Large intestine (tissue), 12 donors: ENCODE measurements around the gene PKIG. TPM values are rescaled to one million over a fixed set of nuclear protein-coding genes. Genes with fewer than 3 reads are reported as not detected.

Experiments used
- DNase-seq, 2 donors: peaks; one replicate each; pipeline versions ENCODE4 v3.0.0 to v3.0.0-alpha.2; 2013
- H3K27ac ChIP-seq: one replicate; pipeline ENCODE4 v1.5.1; 2013; ENCODE audit warnings: low read length
- H3K27me3 ChIP-seq: 2 replicates; pipeline ENCODE4 v1.6.1; 2013; ENCODE audit warnings: low read length; ENCODE audit not compliant: control insufficient read depth, insufficient read depth
- H3K36me3 ChIP-seq: 2 replicates; pipeline ENCODE4 v1.6.1; 2013; ENCODE audit warnings: low read length; ENCODE audit not compliant: control insufficient read depth, insufficient read depth
- H3K4me1 ChIP-seq: one replicate; pipeline ENCODE4 v1.6.1; 2013; ENCODE audit warnings: low read length; ENCODE audit not compliant: control insufficient read depth, insufficient read depth
- H3K4me3 ChIP-seq: one replicate; pipeline ENCODE4 v1.5.1; 2013; ENCODE audit warnings: low read length
- H3K9me3 ChIP-seq: one replicate; pipeline ENCODE4 v1.6.1; 2013; ENCODE audit warnings: mild to moderate bottlenecking, low read depth, low read length, moderate library complexity; ENCODE audit not compliant: control insufficient read depth
- WGBS: methylation state at CpG from one replicate; pipeline ENCODE4 v1.1.5; 2013; ENCODE audit warnings: low lambda C conversion rate; ENCODE audit not compliant: insufficient coverage; 5-methylcytosine and 5-hydroxymethylcytosine counted together
- long read RNA-seq, 11 donors: transcript quantifications; one replicate each; lab custom pipeline, GENCODE V29; 2026
- polyA plus RNA-seq: library from polyadenylated mRNA; unstranded; fragments of 120-200 nt; gene quantifications from one replicate; pipeline ENCODE4 v1.2.1, GENCODE V29; 2013

PKIG gene
- 46.5 TPM for polyA plus RNA-seq
- long read RNA-seq, donor 1, partial matches to known transcripts, result 6 of 15 reads
- long read RNA-seq, donor 1, other reads (novel, unspliced or antisense), result 0 of 15 reads
- long read RNA-seq, donor 2, transcript PKIG-207 (4 exons, 1,191 nt), result major isoform, 21 of 44 reads
- long read RNA-seq, donor 2, transcript PKIG-202 (4 exons, 1,180 nt), result minor isoform, 11 of 44 reads
- long read RNA-seq, donor 2, partial matches to known transcripts, result 6 of 44 reads
- long read RNA-seq, donor 2, other reads (novel, unspliced or antisense), result 0 of 44 reads
- long read RNA-seq, donor 3, transcript PKIG-207 (4 exons, 1,191 nt), result major isoform, 19 of 36 reads
- long read RNA-seq, donor 3, transcript PKIG-202 (4 exons, 1,180 nt), result minor isoform, 6 of 36 reads
- long read RNA-seq, donor 3, partial matches to known transcripts, result 0 of 36 reads
- long read RNA-seq, donor 3, other reads (novel, unspliced or antisense), result 6 of 36 reads
- long read RNA-seq, donor 4, result 0 reads
- long read RNA-seq, donor 5, transcript PKIG-207 (4 exons, 1,191 nt), result major isoform, 9 of 13 reads
- long read RNA-seq, donor 5, partial matches to known transcripts, result 0 of 13 reads
- long read RNA-seq, donor 5, other reads (novel, unspliced or antisense), result 0 of 13 reads
- long read RNA-seq, donor 6, transcript PKIG-207 (4 exons, 1,191 nt), result major isoform, 13 of 37 reads
- long read RNA-seq, donor 6, partial matches to known transcripts, result 19 of 37 reads
- long read RNA-seq, donor 6, other reads (novel, unspliced or antisense), result 0 of 37 reads
- long read RNA-seq, donor 7, transcript PKIG-202 (4 exons, 1,180 nt), result minor isoform, 7 of 16 reads
- long read RNA-seq, donor 7, transcript PKIG-207 (4 exons, 1,191 nt), result major isoform, 8 of 16 reads
- long read RNA-seq, donor 7, partial matches to known transcripts, result 0 of 16 reads
- long read RNA-seq, donor 7, other reads (novel, unspliced or antisense), result 0 of 16 reads
- long read RNA-seq, donor 8, transcript PKIG-202 (4 exons, 1,180 nt), result minor isoform, 5 of 43 reads
- long read RNA-seq, donor 8, transcript PKIG-207 (4 exons, 1,191 nt), result major isoform, 21 of 43 reads
- long read RNA-seq, donor 8, partial matches to known transcripts, result 12 of 43 reads
- long read RNA-seq, donor 8, other reads (novel, unspliced or antisense), result 0 of 43 reads
- long read RNA-seq, donor 9, transcript PKIG-207 (4 exons, 1,191 nt), result major isoform, 20 of 29 reads
- long read RNA-seq, donor 9, partial matches to known transcripts, result 5 of 29 reads
- long read RNA-seq, donor 9, other reads (novel, unspliced or antisense), result 0 of 29 reads
- long read RNA-seq, donor 10, transcript PKIG-202 (4 exons, 1,180 nt), result minor isoform, 6 of 49 reads
- long read RNA-seq, donor 10, transcript PKIG-206 (5 exons, 1,338 nt), result minor isoform, 5 of 49 reads
- long read RNA-seq, donor 10, transcript PKIG-207 (4 exons, 1,191 nt), result major isoform, 25 of 49 reads
- long read RNA-seq, donor 10, partial matches to known transcripts, result 5 of 49 reads
- long read RNA-seq, donor 10, other reads (novel, unspliced or antisense), result 6 of 49 reads
- long read RNA-seq, donor 11, transcript PKIG-202 (4 exons, 1,180 nt), result minor isoform, 6 of 33 reads
- long read RNA-seq, donor 11, transcript PKIG-207 (4 exons, 1,191 nt), result major isoform, 20 of 33 reads
- long read RNA-seq, donor 11, partial matches to known transcripts, result 0 of 33 reads
- long read RNA-seq, donor 11, other reads (novel, unspliced or antisense), result 5 of 33 reads

DNA sequence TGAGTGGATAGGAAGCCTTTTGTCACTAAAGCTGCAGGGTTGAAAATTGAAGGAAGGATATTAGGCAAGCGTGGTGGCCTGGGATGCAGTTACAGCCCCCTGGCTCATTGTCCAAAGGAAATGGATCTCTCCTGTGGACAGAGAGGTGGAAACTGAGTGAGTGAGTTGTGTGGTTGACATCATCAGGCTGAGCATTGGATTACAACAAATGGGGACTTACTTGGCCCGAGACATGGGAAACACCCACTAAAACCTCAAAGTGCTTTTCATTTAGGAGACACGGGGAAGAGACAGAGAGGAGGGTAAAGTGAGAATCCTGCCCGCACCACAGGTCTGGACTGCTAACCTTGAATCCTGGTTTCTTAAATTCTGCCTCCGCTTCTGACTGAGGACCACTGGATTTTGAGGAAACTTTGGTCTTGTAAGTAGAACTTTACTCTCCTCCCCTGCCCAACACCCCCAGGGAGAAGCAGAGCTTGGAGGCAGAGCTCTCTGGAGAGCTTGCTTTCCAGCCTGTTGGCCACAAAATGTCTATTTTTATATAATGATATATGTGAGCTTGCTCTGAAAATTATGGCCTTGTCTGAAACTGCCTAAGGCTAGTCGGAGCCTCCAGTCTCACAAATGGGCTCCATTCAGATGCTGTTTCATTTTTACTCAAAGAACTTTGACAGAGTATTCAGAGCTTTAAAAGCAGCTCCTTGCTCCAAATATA is at the start of gene PKIG:
Gene PKIG, plus strand, starts transcription at position 269 of the 715 bp plus-strand sequence. CDS start 31,978 bp downstream, outside the sequence.
- WGBS, result 67% methylated on average over 1 of the region's 6 CpGs
- Histone ChIP-seq H3K27ac (peak within 1 kb of the TSS; percentile 32), H3K36me3 (no peaks in the 10 kb centered on the region), H3K9me3 (no peaks in the 10 kb centered on the region), H3K4me3 (no peak within 1 kb of the TSS), H3K4me1 (peaks cover 4% of the 10 kb centered on the region), H3K27me3 (no peaks in the 10 kb centered on the region)
- DNase-seq, result no peak

DNA sequence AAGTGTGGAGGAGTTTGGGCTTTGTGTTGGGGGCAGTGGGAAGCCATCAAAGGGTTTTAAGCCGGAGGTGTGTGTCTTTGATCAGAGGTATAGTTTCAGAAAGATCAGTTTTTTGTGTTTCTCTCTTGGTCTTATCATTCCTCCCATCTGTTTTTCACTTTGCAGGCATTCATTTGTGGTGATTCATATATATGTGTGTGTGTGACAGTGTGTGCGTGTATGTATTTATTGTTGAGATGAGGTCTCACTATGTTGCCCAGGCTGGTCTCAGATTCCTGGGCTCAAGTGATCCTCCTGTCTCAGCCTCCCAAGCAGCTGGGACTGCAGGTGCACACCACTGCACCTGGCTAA is 49.4 kb upstream of the PKIG start:
- no CpG with 5 or more reads among the region's 2 CpGs for WGBS

DNA sequence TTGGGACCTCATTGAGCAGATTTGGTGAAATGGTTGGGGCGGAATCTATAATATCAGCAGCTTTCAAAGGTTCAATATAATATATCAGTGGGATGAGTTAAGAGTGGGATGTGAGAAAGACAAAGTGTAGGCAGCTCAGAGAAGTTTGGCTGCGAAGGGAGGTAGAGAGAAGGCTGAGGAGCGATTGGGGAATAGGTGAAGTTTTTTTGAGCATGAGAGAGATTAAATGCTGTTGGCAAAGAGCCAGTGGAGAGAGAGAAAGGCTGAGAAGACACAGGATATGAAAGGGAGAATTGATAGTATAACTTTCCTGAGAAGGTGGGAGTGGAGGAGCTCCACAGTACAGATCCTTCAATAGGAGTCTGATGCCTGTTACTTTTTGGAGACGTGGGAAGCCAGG is 48.5 kb upstream of the PKIG start:
- Histone ChIP-seq H3K4me1 (no peaks in the 10 kb centered on the region), H3K9me3 (no peaks in the 10 kb centered on the region), H3K4me3 (no peak overlapping the region), H3K27ac (no peak overlapping the region), H3K27me3 (no peaks in the 10 kb centered on the region), H3K36me3 (no peaks in the 10 kb centered on the region)
- no peak for DNase-seq
- no CpG with 5 or more reads among the region's 4 CpGs for WGBS

More for the DNA sequence above, 49.4 kb upstream of the PKIG start:
- Histone ChIP-seq H3K27me3 (no peaks in the 10 kb centered on the region), H3K36me3 (no peaks in the 10 kb centered on the region), H3K4me1 (no peaks in the 10 kb centered on the region), H3K27ac (no peak overlapping the region), H3K4me3 (peak overlapping the region; percentile 76), H3K9me3 (no peaks in the 10 kb centered on the region)
- DNase-seq, result no peak

DNA sequence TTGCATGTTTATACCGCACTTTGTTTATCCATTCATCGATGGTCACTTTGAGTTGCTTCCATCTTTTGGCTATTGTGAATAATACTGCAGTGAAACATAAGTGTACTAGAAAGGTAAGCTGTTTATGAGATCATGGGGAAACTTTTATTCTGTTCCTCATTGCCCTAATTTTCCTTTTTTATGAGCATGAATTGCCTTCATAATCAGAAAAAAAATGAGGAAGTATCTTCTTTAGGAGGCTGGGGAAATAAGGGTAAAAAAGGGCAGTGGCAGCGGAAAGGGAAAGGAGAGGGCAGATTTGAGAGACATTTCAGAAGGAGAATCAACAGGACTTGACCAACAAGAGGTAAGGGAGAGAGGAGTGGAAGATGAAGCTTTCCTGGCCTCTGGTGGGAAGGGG is 46.2 kb upstream of the PKIG start:
- no peaks in the 10 kb centered on the region for H3K9me3 ChIP-seq
- H3K36me3 ChIP-seq, result no peaks in the 10 kb centered on the region
- no peak overlapping the region for H3K27ac ChIP-seq
- no peaks in the 10 kb centered on the region for H3K27me3 ChIP-seq
- DNase-seq, result no peak
- no CpG with 5 or more reads among the region's 3 CpGs for WGBS
- H3K4me3 ChIP-seq, result no peak overlapping the region
- no peaks in the 10 kb centered on the region for H3K4me1 ChIP-seq

DNA sequence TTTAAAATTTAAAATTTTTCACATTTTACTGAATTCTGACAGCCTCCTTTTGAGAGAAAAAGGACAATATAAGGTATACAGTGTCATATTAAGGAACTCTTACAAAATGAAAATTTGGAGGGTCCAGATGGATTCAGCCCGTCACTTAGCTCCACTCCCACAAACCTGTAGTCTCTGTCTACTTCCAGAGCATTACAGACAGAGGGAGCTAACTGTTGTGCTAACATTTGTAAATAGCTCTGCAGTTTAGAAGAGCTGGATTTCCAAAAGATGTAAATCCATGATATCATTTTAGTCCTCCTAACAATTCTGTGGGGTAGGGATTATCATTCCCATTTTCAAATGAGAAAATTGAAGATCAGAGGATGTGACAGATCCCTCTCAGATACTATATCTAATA is 44.4 kb upstream of the PKIG start:
- H3K4me3 ChIP-seq, result no peak overlapping the region
- no peaks in the 10 kb centered on the region for H3K9me3 ChIP-seq
- WGBS, result no CpG with 5 or more reads among the region's 1 CpG
- no peaks in the 10 kb centered on the region for H3K27me3 ChIP-seq
- H3K4me1 ChIP-seq, result peaks cover 3% of the 10 kb centered on the region
- no peak for DNase-seq
- no peaks in the 10 kb centered on the region for H3K36me3 ChIP-seq
- no peak overlapping the region for H3K27ac ChIP-seq

DNA sequence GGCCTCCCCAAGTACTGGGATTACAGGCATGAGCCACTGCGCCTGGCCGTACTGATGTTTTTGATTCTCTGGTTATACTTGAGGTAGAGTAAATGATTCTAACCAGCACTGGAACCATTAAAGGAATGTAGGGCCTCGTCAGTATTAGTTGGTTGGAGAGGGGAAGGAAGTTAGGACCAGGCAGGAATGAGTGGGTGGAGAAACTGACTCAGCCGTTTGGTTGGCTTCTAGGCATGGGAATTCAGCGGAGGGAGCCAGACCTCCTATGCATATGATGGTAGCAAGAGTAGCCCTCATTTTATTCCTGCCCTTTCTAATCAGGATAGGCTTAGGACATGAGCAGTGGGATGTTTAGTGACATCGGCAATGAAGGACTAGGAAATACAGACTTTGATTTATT is 41.5 kb upstream of the PKIG start:
- H3K4me1 ChIP-seq, result peaks cover 3% of the 10 kb centered on the region
- H3K9me3 ChIP-seq, result no peaks in the 10 kb centered on the region
- WGBS, result no CpG with 5 or more reads among the region's 6 CpGs
- no peaks in the 10 kb centered on the region for H3K27me3 ChIP-seq
- no peak overlapping the region for H3K4me3 ChIP-seq
- no peaks in the 10 kb centered on the region for H3K36me3 ChIP-seq
- no peak overlapping the region for H3K27ac ChIP-seq
- DNase-seq, result no peak

DNA sequence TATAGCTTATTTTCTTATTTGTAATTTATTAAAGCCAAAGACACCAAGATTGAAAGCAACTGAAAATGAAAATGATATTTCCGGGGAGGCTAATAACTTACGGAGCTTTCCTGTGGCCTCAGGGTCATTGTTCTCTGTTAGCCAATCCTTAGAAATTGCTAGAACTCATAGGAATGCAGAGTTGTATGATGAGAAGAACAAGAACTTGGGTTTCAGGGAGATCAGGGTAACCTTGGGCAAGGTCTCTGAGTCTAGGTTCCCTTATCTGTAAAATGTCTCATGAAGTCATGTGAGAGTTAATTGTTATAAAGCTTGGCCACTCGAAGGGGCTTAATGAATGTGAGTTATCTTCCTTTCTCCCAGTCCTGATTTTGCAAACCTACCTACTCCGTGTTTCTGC is 40.4 kb upstream of the PKIG start:
- Histone ChIP-seq H3K4me3 (no peak overlapping the region), H3K27ac (peak overlapping the region; percentile 79)
- 0% methylated on average over 1 of the region's 4 CpGs for WGBS

DNA sequence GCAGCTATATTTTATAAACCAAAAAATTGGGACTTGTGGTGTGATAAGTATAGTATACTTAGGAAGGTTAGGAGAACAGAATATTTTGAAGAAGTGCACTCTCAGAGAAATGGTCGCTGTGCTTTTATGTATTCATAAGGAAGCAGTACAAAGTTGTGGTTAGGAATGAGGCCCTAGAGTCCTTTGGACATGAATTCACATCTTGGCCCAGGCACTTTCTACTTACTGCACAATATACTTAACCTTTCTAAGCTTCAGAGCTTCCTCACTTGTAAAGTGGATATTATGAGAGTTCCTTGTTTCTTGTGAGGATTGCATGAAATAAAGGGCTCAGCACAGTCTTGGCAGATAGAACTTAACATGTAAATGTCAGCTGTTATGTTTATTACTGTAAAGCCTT is 39.5 kb upstream of the PKIG start:
- no peaks in the 10 kb centered on the region for H3K27me3 ChIP-seq
- peaks cover 3% of the 10 kb centered on the region for H3K4me1 ChIP-seq
- no peak for DNase-seq
- no peaks in the 10 kb centered on the region for H3K9me3 ChIP-seq
- H3K36me3 ChIP-seq, result no peaks in the 10 kb centered on the region
- peak overlapping the region; percentile 79 for H3K27ac ChIP-seq
- H3K4me3 ChIP-seq, result no peak overlapping the region
- no CpG with 5 or more reads among the region's 1 CpG for WGBS

More for the DNA sequence above, 40.4 kb upstream of the PKIG start:
- peak; percentile 68 to 86 for DNase-seq
- H3K4me1 ChIP-seq, result peaks cover 3% of the 10 kb centered on the region
- no peaks in the 10 kb centered on the region for H3K9me3 ChIP-seq
- no peaks in the 10 kb centered on the region for H3K36me3 ChIP-seq
- no peaks in the 10 kb centered on the region for H3K27me3 ChIP-seq

DNA sequence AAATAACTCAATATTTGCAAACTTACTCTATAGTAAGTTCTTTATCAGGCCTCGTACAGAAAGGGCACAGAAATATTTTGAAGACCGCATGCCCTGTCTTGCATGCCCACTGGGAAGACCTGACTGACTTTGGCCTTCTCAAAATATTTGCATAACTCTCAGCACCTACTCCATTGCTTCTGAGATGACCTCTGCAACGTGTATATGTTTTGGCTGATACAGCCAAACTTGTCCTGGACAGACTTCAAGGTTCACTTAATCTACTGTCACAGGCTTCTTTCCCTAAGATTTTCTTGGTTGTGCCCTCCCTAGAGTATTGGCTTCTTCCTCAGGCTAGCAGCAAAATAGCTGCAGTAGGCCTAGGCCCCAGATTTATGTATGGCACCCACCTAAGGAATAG is 39.0 kb upstream of the PKIG start:
- peaks cover 3% of the 10 kb centered on the region for H3K4me1 ChIP-seq
- WGBS, result 100% methylated on average over 1 of the region's 3 CpGs
- no peak for DNase-seq
- H3K9me3 ChIP-seq, result no peaks in the 10 kb centered on the region
- no peaks in the 10 kb centered on the region for H3K27me3 ChIP-seq
- no peaks in the 10 kb centered on the region for H3K36me3 ChIP-seq
- no peak overlapping the region for H3K4me3 ChIP-seq
- no peak overlapping the region for H3K27ac ChIP-seq
